HG02852 (cell line): ENCODE results near the gene HSD11B2.

Experiments used
- ATAC-seq: cut with Tn5 transposase; IDR thresholded peaks from one replicate; pipeline ENCODE4 v1.9.1; 2021; ENCODE audit warnings: mild to moderate bottlenecking, moderate library complexity; ENCODE audit not compliant: unreplicated experiment

Gene HSD11B2

DNA sequence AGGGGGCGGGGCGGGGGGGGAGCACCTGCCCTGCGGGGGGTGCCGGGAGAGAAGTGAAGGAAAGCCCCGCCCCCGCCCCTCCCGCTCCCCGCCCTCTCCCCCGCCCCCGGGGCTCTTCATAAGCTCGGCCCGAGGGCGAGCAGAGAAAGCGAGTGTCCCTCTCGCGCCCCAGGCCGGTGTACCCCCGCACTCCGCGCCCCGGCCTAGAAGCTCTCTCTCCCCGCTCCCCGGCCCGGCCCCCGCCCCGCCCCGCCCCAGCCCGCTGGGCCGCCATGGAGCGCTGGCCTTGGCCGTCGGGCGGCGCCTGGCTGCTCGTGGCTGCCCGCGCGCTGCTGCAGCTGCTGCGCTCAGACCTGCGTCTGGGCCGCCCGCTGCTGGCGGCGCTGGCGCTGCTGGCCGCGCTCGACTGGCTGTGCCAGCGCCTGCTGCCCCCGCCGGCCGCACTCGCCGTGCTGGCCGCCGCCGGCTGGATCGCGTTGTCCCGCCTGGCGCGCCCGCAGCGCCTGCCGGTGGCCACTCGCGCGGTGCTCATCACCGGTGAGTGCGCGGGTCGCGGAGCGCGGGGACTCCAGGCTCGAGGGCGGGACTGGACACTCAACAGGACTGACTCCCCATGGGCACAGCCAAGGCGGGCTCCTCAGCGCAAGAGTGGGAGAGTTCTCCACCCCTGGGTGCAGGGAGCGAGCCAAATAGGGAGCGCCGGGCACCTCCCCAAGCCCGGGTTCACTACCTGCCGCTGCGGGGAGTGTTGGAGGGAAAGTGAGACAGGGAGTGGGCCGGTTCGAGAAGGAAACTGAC lies at the start of gene HSD11B2:
HSD11B2 (plus strand) TSS at position 145 of the 798 bp plus-strand sequence; CDS start at position 273, 128 bp downstream.
- ATAC-seq: no peak

DNA sequence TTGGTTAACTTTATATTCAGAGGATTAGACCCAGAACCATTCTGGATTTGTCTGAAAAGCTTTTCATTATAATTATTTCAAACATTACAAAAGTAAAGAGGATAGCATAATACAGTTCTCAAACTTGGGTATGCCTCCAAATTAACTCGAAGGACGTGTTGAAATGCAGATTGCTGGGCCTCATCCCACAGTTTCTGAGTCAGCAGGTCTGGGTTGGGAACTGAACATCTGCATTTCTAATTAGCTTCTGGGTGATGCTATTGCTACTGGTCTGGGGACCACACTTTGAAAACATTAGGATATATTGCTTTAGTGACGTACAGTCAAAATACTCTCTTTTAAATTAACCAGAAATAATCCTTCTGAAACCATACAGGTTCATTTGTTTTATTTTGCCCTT lies 47.6 kb upstream of the HSD11B2 start:
- no peak for ATAC-seq

DNA sequence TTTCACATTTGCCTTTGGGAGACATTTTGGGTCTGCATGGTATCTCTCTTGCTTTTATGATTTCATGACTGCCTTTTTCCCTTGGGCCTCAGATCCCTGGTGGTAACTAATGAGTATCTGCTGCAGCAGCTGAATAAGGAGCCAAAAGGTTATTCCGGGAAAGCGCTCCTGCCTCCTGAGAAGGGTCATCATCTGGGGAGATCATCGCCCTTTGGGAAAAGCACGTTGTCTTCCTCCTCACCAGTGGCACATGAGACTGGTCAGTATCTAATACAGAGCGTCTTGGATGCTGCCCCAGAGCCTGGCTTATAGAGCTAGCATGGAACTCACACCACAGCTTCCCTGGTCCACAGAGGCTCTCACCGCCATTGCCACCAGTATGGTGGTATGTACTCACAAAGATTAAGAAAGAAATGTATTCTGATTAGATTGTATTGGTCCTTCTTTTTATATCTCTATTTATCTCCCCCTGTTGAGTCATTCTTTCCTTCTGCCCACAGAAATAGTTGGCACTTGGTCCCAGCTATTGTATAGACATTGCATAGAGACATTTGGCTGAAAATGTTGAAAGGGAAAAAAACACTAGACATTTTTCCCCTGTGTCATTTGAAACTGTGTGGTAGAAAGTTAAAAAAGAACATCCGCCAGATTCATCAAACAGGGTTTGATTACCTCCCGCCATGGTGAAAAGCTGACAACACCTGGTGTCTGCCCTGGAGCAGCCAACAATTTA lies 46.0 kb upstream of the HSD11B2 start:
- no peak for ATAC-seq

DNA sequence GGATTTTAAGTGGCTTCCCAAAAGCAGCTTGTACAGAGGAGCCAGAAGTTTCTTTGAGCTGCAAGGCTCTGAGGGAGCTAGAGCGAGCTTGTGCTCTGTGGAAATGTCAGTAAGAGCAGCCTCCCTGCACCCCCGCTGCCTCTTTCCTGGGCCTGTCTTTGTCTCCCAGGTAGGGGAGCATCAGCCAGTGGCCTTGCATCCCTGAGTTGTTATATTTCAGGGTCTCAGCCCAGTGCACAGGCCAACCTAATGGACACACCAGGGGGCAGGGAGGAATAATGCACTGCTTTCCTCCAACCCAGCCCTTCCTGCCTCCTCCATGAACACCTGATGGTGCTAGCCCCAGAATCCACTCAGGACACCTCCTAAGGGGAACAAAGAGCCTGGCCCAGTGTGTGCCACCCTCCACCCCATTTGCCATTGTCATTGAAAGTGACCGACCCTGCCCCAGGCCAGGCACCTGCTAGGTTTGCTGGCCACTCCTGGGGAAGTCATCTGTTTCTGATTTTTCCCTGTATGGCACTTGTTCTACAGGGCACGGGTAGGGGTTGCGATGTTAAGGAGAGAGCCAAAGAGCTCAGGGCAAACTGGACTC lies 44.0 kb upstream of the HSD11B2 start:
- no peak for ATAC-seq

DNA sequence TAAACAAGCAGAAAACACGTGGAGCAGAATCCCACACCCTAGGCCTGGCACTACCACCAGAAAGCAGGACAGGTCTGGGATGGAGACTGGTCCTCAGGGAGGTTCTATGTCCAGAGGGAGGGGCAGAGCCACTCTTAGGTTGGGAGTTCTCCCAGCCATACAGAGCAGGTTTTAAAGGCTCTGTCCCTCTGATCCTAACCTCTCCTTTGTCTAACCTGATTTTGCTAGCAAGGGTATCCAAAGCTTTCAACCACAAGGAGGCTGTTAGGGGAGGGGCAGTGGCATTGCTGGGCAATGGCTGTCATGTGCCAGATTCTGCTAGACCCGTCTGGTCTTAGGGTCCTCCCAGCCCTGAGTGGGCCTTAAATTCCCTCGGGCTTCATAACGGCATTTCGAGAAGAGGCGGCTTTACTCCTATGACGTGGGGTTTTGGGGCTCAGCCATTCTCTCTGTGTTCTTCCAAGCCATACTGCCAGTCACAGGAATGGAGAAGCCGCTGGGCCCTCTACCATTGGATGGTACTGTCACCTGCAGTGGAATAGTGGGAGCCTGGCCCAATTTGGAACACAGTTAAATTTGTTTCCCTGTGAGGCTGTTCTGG lies 43.3 kb upstream of the HSD11B2 start:
- ATAC-seq: no peak

DNA sequence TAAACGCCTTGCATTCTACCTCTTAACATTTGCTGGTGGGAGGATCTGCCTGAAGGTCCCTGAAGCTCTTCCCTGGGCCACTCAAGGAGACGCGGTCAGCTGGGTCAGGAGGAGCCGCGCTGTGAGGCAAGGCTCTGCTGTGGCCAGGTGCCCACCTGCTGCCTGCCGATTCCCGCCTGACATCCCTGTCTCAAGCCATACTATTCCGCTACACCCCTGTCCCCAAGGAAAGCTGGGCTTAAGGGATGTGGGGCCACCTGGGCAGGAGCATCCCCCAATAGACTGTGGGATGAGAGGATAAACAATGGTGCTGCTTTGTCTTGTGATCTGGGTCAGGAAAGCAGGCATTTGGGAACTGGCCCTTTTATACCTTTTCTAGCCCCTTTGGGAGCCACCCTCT lies 42.7 kb upstream of the HSD11B2 start:
- ATAC-seq: no peak

DNA sequence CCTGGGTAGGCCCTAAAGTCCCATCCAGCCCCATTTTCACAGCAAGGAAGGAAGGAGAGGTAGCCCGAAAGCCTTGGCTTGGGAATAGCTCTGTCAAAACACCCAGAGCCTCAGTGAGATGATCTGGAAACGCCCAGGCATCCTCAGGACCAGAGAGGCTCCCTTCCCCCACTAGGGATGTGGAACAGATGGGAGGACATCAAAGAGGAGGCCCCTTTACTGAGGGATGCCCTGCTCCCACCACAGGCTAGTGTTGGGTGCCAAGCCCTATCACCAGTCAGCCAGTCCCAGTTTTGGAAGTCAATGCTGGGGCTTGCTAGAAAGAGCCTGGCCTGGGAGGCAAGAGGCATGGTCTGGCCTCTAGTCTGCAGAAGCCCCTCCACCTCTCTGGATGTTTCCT lies 42.3 kb upstream of the HSD11B2 start:
- ATAC-seq: no peak

DNA sequence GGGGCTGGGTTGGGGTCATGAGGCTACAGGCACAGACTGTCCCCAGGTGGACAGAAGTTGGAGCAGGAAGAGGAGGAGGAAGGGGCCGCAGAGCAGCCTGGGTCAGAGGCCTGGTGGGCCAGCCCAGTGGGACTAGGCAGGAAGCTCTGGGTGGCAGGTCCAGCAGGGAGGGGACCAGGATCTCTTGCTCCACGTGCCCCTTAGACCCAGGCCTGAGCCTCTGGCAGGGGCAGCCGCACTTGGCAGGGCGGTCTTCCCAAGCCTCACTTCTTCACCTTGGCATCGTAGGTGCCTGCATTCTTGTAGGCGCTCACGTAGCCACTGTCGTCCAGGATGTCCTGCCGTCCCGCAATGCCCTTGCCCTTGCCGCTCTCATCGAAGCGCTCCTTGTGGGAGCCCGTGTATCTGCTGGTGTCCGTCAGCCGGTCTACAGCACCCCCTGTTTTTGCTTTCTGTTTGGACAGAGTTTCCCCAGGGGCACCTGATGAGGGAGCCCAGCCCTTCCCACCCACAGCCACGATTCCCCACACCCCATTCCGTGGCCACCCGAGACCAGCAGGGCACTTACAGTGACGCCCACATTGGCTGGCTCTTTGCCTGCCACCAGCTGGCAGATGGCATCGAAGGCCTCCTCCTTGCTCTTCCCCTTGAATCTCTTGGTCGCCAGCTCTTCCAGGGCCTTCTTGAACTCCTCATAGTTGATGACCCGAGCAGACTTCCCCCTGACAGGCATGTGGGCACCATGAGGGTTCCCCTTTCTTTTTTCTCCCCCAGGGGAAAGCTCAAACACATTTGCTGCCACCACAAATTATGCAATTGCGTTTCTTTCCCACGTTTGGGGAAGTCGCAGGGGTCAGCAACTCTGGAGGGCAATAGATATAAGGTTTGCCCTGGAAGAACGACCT lies 40.8 kb upstream of the HSD11B2 start:
- ATAC-seq: no peak

DNA sequence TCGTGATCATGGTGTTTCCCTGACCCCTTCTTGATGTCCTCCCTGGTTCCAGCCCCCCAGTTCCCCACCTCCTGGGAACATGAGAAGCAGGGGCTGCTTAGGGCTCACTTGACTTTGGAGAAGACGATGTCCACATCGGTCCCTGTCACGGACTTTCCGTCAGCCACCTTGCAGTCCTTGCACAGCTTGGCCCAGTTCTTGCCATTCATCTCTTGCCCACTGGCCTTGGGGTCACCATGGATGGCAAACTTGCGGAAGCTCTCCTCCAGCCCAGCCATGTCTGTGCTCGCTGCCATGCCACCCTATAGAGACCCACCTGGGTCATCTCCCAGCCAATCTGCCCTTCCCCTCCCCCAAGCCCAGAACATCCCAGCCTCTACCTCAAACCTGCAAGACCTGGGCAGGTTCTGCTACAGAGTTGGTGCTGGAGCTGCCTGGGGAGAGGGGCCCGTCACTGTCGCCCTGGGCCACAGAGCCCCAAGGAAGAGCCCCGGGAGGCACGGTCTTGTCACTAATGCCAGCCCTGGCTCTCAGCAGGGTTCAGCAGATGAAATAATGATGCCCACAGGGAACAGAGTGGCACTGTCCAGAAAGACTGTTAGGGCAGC lies 40.0 kb upstream of the HSD11B2 start:
- ATAC-seq: no peak

DNA sequence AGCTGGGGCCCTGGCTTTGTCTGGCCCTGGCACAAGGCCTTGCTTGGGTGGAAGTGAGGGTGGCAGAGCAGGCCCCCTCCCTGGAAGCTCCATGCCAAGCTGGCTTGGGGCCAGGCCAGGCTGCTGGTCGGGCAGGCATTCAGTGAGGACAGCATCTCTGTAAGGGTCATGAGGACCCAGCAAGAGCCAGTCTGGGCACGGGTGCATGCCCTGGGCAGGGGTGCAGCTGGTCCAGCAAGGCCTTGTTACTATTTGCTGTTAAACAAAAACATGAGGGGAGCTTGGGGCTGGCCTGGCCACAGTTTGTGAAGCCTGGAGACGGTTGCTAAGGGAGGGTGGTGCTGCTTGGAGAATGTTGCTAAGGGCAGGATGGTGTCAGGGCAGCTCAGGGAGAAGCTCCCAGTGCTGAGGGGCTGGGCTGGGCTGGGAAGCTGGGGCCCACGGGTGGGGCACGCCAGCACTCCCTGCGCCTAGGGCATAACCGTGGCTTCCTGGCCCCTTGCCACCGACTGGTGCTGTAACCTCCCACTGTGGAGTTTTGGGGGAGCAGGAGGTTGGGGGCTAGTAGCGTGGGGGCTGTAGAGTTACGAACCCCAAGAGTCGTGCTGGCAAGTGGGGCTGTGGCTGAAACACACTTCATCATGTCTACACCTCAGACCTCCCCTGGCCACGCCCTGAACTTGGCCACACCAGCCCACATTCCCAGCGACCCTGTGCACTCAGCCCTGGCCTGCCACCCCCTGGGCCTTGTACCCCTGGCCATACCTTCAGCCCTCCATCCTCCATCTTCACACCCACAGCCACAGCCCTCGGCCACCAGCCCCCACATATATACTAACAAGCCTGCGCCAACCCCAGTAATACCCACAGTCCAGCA lies 39.3 kb upstream of the HSD11B2 start:
- no peak for ATAC-seq

DNA sequence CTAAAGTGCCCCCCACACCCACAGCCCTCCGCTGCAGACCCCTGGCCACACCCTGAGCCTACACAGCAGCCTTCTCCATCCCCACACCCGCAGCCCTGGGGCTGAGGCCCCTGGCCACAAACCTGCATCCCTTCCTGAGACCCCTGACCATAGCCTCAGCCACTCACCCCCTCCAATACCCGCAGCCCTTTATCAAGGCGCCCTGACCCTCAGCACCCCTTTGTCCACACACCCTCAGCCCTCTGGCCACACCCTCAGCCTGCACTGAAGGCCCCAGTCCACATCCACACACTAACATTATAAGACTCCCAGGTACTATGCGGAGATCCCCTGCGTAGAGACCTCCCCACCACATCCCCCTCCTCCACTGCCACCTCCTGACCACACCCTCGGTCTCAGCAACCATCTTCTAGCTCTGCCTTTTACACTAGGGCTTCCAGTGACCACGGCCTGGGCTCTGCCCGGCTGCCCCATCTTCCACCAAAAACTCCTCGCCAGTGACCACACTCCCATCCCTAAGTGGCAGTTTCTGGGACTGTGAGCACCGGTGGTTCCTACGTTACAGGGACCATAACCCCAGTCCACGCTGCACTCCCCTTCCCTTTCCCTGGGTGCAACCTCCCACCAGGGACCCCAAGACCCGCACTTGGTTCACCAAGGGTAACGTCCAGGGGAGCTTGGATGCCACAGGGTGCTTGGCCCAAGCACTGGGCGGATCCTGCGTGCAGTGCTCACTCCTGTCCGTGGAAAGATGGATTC lies 38.4 kb upstream of the HSD11B2 start:
- no peak for ATAC-seq

DNA sequence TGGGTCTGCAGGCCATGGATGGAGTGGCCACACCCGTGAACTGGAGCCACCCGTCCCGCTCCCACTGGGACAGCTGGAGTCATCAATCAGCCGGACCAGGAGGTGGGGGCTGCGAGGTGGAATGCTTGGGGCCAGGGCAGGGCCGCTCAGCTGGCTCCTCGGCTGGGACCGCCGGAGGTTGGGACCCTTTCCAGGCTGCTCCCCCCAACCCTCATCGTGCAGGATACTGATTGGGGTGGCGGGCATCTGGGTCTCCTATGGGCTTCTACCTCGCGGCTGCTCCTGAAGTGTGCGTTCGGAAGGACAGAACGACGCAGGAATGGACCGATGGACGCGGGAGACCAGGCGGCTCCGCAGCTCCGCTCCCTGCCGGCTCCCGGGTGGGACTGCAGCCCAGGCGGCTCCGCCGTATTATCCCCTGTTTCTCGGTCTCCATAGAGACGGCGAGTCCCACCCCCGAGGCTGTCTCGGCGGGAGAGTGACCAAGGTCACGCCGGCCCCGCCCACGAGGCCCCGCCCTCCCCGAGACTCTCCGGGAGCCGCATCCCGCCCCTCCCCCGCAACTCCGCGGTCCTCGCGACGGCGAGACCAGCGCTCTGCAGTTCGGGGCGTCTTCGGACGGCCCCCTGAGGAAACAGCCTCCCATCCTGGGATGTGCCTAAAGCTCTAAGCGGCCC lies 37.7 kb upstream of the HSD11B2 start, which contains the start of gene TPPP3:
TPPP3 (minus strand) TSS at position 388 of the 677 bp plus-strand sequence. CDS start 2,387 bp downstream, outside the sequence.
- ATAC-seq: no peak

DNA sequence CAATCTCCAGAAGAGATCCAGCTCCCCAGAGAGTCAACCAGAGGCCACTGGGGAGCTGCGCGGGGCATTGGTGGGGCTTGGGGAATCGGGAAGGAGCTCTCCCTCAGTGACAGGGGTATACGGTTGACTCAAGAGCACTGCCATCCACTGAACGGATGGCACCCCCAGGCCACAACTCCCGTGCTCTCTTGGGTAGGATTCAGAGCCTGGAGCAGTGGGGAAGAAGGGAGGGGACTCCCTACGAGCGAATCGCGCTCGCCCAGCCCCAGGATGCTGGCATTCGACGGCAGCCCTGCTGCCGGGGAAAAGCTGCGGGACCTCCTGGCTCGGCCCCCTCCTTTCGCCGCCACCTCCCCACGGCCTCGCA lies 37.1 kb upstream of the HSD11B2 start:
- no peak for ATAC-seq

DNA sequence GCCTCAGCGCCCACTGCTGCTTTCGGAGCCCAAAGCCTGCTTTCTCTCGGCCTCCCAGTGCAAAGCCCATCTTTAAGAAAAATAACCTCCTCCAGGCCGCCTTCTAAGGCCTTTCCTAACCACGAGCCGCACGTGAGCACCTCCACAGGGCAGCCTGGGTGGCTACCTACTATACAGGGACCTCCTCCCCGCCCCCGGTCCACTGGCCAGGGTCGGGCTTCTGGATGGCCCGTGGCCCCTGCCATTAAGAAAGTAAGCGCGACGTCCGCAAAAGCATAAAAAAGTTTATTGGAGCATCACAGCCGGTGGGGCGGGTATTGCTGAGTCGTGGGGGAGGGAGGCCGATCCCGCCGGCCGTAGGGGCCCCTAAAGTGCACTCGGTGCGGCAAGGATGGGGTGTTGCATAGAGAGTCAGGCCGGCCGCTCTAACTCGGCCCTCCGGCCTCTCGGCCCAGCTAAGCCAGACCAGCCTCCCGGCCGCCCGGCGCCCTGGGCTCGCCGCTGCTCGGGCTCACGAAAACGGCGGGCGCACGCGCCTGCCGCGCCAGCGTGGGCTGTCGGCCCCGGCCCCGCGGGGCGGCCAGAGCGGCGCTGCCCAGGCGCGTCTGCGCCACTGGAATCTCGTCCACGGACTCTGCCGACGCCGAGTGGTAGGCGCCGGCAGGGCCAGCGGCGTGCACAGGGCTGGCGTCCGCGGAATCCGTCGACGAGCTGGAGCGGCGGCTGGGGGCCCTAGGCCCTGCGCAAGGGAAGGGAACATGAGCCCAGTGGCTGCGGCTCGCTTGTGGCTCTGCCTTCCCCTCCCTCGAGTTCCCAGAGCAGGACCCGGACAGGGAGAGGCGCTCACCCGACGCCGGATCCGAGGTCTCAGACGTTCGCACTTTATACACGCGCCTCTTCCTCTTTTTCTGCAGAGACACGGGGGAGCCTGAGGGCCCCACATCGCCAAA lies 36.5 kb upstream of the HSD11B2 start:
- no peak for ATAC-seq

DNA sequence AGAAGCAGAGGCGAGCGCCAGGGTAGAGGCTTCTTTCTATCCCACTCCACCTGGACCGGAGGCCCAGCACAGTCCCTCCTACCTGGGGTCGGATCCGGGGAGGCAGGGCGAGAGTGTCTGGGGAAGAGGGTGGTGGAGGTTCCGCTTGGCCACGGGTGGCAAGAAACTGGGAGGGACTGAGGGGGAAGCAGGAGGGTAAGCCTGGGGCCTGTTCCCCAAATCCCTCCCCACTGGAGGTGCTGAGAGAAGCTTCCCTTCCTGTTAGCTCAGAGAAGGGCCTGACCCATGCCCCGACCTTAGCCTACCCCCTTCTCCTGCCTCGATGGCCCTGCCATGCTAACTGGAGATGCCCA lies 35.8 kb upstream of the HSD11B2 start:
- no peak for ATAC-seq

DNA sequence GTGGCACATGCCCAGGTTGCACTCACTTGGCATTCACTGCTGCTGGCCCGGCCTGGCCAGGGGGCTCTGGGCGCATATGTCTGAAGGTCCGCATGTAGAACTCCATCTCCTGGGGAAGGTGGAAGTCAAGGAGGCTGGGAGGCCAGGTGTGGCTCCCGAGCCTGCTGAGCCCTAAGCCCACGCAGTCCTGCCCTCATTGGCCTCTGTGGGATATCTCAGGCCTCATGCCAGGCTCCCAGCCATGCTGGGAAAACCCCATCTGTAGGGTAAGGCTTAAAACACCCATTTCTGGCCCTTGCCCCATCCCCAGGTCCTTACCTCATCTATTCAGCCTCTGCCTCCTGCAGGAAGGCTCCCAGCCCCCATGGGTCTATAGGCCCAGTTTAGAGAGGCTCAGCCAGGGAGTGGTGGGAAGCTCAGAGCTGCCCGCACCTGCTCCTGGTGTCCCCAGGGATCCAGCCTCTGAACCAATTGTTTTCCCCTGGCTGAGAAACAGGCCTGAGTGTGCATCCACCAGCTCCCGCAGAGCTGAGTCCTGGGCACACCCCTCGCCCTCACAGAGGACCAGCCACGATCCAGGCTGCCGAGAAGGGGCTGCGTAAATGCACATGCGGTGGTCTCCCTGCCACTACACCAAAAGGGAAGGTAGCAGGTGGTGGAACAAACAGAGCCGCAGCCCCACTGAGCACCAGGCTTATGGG lies 35.3 kb upstream of the HSD11B2 start:
- no peak for ATAC-seq
